Activated T-helper 1 cell treated with anti-CD3 and anti-CD28 coated beads, Interleukin-2, amount 50 U/mL, for 16 hours (primary cell): ENCODE results near the gene SC5D.

Experiments used
- DNase-seq, 2 donors: peaks; one replicate each; pipeline ENCODE4 v3.0.0-alpha.2; 2020; ENCODE audit warnings: low read depth in 1 of 2, low spot score in 1 of 2

Gene SC5D

DNA sequence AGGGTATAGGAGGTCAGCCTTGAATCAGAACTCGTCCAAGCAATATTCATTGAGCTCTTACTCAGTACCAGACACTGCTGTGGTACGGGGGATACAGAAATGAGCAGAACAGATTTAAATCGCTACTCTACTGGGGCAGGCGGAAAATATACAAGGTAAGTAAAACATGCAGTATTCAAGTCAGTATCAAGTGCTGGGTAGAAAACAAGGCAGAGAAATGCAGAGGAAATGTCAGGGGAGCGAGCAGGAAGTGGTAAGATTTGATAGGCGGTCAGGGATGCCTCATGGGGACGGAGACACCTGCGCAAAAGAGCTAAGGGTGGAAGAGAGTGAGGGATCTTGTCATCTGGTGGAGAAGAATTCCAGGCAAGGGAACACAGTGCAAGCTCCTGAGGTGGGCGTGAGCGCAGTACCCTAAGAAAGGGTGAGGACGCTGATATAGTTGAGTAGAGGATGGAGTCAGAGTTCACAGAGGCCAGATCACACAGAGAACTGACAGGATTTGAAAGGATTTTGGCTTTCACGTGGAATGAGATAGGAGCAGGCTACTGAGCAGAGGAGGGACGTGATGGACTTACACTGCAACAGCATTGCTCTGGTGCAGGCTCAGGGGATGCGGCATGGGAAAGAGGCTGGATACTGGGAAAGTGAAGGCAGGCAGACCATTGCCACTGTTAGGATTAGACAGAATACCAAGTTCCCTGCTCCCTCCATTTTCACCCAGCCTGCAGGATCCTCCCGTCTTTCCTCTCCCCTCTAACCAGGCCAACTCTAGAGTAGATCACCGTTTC lies 35.8 kb downstream of the SC5D start:
- no peak for DNase-seq

DNA sequence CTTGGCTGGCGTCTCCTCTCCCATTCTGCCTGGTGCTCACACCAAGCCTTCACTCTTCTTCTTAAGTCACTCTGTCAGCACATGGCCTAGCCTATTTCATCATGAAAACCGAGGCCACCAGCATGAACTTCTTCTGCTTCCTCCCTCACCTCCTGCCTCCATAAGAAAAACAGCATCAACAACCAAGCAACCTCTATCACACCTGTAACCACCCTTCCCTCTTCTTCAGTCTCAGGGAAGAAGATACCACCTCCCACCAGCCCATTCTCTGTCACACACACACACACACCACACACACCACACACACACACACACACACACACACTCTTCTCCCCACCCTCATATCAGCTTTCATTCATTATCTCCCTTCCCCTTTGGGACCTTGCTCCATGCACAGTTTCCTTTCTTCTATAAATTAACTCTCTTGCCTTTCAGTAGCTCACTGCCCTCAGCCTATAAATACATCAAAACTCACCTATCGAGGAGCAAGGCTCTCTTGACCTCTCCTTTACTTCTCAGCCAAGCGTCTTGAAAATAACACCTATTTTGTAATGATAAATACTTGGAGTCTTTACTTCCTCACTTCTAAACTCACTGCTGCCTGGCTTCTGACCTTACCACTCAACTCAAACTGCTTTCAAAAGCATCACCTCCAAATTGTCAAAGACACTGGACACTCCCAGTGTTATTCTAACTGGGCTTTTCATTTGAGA lies 36.6 kb downstream of the SC5D start:
- DNase-seq = no peak

DNA sequence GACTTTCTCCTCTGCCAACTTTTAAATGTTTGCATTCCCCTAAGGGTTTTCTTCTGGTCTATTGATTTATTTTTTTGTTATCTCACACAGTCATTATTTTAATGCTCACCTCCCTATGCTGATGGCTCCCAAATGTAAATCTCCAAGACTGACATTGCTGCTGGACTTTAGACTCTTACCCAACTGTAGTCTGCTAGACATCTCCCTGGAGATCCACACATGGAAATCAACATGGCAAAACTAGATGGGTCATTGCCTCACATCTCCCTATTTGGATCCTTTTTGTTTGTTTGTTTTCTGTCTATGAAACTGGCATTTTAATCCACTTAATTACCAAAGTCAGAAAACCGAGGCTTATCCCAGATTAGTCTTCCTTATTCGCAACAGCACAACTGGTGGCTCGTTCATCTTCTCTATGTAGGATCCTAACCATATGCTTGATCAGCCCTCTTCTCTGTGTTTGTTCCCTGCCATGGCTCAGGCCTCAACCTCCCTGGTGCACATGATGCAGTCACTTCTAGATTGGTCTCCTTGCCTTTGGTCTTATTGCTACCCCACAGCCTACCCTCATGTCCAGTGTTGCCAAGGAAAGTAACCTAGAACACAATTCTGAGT lies 37.3 kb downstream of the SC5D start:
- DNase-seq = no peak

DNA sequence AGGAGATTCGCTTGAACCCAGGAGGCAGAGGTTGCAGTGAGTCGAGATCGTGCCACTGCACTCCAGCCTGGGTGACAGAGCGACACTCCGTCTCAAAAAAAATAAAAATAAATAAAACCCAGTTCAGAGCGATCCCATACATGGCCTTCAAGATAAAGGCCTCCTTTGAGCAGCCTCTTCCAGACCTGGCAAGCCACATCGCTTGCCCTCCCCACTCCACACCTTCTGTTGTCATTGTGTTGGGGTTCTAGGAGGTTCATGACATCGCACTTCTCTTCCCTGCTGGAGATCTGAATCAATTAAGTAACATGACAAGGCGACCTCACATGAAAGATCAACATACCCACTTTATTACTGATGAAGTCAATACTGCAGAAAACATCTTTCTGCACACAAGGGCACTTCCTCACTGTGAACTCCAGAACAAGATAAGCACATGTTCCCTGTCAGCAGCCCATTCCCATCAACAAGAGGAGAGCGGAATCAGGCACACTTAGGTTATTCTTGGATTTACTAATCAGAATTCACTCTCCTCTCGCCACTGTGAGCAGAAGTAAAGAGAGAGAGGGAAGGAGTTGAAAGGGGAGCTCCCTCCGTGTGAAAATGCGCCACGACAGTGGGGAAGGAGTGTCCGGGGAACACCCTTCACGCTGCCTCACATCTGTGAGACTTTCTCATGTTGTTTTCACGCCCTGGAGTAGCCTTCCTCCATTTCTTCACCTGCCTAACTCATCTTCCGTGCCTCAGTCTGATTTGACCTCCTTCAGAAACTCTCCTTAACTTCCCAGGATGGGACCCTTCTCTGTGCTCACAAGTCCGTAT lies 38.3 kb downstream of the SC5D start:
- no peak for DNase-seq

DNA sequence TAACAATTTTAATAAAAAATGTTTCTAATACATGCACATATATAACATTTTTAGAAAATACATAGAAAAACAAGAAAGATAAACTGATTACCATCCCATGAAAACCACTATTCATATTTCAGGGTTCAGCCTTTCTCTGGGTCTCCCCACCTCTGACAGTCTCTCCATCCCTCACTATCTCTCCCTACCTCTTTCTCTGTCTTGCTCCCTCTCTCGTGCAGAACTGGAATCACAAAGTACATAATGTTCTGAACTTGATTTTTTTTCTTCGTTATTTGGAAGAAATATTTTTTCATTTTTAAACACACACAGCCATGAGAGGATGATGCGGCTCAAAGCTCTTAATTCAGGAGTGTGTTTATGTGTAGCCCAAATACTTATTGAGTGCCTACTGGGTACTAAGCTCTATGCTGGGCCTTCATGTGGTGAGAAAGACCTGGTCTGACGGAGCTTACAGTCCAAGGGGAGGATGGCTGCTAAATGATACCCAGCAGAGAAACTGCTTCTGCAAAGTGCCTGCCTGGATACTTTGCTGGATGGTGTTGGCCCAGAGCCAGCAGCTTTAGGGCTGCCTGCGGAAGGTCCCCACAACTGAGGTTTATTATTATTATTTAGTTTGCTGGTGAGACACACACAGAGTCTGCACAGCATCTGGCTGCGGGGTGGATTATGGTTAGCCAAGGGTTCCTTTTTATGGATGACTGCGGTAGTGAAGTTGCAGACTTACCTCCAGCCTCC lies 42.6 kb downstream of the SC5D start:
- DNase-seq = no peak

DNA sequence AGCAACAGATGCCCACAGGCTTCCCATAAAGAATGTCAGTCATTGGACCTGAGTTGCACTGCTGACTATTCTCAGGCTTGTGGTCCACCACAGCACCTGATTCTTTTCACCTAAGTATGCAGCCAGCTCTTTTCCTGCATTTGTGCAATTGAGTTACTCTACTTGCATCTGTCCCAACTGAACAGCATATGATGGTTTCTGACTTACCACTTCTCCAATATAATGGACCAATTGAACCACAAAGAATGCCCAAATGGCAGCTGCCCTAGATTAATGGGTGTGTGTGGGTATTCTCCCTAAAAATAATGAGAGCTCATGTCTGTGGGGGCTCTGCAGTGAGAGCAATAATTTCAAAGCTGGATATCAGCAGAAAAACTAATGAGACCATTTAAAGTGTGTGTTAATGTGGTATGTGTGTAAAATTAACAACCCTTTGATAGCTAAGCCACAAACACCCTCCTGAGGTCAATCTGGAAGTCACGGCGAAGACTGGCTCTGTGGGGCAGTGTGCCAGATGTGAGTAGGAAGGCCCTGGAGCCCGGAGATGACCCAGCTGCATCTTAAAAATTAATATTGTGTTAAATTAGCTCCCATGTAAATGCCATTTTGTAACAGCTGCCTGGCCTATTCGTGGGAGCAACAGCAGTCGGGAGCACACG lies 43.8 kb downstream of the SC5D start:
- DNase-seq = no peak

DNA sequence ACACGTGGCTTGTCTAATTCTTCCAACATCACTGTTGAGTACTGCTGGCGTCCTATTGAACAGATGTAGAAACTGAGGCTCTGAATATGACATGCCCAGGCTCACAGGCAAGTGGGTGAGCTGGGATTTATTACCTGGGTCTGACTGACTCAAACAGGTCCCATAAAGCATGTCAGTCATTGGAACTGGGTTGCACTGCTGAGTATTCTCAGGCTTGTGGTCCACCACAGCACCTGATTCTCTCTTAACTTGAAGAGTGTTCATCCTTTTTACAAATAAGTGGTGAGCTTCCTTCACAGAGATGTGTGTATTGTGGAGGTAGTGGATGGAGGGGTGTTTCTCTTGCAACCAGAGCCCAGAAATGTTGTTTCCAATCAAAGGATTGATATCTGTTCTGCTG lies 44.5 kb downstream of the SC5D start:
- no peak for DNase-seq

DNA sequence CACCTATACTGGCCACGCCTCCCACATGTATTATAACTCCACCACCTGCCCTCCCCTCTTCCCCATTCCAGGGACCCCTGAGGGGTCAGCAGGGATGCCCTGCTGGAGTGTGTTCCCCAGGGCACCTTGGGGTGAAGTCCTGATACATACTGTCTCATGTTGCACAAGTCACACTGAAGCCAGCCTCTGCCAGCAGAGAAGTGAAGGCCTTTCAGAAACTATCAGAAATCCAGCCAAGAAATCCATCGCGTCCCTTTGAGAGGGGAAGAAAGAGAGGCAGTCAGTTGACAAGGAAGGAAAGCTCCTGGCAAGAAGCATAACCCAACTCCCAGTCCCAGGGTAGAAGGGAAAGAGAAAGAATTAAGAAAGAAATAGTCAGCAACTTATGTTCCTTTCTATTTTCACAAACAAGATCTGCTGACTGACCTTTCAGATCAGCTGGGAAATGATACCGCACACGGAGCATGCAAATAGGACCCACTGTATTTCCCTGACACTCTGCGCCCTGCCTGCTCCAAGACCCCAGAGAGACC lies 45.2 kb downstream of the SC5D start:
- DNase-seq = no peak

DNA sequence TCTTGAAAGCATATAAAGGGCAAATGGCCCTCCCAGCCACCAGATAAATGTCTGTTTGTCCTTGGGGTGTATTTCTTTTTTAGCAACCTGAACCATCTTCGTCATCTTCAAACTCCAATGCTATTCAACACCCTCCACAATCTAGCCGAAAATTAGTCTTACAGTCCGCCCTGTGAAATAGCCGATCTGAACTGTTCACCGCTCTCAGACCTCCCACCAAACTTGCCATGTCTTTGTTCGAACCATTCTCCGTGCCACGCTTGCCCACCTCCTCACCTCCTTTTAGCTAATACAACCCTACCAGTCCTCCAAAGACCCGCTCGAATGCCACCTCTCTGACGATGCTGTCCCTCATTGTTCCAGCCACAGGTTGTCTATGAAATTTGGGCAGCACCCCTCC lies 46.0 kb downstream of the SC5D start:
- no peak for DNase-seq

DNA sequence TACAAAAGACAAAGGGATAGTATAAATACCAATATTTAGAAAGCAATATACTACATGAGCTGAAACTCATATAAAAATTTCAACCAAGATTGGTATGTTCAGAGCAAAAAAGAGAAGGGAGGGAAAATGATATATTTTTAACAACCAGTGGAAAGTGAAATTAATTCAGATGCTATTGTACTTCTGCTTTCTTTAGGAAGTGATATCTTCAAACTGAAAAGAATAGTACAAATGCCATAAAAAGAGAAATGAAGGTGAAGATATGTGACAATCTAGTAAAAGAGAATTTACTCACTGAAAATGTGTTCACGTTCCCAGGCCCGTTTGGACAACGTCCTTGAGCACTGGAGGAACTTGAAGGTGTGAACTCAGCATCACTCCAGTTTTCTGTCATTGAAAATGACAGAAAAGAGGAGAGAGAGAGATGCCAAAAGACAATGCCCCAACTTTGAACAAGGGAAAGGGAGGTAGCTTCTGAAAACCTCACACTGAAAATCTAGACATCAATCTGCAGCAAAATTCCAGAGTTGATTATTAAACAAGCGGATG lies 47.5 kb downstream of the SC5D start:
- DNase-seq = no peak

DNA sequence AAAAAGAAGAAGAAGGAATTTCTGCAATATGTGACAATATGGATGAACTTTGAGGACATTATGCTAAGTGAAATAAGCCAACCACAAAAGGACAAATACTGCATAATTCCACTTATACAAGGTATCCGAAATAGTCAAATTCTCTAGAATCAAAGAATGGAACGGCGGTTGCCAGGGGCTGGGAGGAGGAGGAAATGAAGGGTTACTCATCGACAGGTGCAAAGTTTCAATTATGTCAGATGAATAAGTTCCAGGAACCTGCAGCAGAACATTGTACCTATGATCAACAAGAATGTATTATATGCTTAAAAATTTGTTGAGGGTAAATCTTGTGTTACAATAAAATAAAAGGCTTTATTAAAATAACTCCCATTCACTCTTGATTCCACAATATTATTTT lies 49.0 kb downstream of the SC5D start:
- DNase-seq = no peak

DNA sequence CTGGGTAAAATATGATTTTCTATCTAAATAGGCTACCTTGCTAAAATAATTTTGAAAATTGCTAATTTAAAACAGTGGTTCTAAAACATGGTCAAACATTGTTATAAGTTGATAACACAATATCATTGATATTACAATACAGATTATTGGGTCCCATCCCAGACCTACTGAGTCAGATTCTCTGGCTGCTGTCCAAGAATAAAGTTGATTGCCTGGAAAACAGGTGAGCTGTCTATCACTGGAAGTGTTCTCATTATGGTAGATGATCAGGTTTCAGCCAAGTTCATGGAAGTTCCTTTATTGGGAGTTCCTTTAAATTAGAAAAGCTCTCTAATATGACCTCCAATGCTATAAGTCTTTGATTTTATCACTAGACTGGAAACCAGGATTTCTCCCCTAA lies 52.3 kb downstream of the SC5D start:
- DNase-seq = no peak

DNA sequence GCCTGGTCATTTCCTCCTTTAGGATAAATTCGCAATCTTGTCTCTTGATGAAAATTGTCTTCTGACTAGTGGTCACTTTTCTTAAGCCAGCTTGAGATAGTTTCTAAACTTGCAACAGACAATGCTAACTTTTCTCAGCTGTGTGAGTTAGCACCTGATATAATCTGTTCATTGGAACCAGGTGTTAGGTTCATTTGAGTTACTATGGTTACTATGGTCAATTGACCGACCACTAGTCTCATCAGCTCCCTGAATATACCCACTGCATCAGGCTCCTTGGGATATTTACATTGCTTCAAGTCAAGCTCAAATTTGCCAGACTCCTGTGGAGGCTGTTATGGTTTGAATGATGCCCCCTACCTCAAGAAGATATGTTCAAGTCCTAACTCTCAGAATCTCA lies 54.5 kb downstream of the SC5D start:
- no peak for DNase-seq

DNA sequence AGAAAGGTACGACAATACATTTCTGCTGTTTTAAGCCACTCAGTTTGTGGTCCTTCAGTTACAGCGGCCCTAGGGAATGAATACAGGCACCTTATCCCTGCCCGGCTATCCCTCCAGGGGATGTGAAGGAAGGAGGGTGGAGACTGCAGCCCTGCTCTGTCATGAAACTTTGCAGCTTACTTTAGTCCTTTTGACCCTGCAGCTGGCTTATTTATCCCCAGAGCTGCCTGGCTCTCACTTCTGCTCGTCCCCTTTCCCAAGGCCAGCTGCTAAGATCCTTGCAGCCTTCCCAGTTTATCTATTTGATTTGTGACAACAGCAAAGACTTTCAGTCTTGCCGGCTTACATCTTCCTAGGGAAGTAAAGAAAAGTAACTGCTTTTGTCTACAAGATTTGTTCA lies 55.2 kb downstream of the SC5D start:
- no peak for DNase-seq

DNA sequence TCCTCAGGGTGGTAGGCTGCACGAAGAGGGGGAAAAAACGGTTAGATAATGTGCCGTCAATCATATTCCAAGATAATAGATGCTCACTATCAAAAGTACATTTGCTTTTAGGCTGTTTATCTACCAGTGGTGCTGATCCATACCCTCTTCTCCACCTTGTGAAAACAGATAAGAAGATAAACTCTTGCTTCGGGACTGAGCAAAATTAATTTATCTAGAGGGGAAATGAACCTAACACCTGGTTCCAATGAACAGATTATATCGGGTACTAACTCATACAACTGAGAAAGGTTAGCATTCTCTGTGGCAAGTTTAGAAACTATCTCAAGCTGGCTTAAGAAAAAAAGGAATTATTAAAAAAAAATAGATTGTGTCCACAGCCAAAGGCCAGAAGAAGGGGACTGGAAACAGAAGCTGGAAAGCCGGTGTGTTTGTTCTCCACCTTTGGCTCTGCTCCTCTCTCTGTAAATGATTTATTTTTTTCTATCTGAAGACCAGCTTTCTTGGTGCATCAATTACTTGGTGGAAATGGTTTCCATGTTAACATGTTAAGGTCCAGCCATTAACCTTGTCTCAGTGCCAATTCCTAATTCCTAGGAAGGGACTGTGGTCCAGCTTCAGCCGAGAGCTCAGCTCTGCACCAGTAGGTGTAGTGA lies 55.8 kb downstream of the SC5D start:
- no peak for DNase-seq

DNA sequence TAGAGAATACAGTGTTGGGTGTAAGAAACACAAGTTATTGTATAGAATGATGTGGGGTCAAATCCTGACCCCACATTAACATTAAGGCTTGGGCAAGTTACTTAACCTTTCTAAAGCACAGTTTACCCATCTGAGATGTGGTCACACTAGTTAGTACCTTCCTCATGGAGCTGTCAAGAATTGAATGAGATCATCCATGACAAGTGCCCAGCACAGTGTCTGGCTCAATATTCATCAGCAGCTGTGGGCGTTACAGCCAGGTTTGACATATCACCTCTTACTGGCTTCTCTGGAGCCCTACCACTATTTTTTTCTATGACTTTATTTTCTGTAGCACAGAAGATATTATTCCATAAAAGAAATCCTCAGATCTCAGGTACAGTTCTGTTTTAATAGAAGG lies 57.2 kb downstream of the SC5D start:
- DNase-seq = no peak

DNA sequence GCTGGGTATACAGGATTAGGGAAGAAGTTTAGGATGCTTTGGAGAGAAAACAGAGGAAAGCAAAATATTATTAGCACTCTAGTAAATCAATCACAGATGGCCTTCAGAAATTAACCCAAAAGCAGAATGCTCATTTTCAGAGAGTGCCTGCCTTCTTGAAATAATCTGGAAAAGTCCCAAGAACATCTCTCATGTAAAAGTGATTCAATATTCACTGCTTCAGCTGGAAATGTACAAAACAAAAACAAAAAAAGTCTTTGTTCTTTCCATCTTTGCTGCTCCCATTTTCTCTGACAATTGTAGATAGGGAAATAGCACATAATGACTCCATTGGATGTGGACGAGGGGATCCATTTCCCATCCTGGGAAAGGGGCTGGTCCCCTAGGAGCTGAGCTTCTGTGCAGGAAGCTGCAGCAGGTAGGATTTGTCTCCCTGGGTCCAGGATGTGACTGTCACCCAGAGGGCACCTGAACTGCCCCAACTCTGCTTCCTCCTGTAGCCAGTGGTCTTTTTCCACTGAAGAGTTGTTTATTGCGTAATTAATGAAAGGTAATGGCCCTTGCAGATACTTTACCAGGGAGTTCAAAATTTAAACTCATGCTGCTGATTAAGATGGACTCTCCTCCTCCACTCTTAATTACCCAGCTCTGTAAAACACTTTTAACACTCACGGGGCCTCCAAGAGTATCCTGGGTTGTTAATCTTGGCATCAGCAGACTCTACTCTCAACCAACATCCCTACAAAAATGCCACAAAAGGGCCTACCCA lies 57.9 kb downstream of the SC5D start:
- no peak for DNase-seq

DNA sequence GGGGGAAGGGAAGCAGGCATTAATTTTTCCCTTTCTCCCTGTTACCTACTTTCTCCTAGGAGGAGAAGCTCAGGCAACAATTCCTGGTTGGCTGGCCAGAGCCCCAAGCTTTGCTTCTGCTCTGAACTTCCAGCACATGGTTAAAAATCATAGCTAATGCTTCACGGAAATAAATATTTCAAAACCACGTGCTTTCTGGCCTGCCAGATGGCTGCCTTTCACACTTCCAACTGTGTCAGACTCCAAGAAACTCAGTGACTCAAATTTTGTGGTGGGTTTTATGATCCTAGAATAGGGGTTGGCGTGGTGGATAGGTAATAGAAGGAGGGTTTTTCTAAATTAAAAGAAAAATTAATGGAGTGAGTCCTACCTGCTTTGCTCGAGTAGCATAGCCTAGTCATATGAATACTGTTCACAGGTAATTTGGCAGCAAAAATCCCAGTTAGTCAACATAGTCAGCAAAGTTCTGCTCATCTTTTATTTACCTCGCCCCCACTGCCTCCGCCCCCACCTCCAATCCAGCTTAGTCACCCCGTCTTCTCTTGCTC lies 58.6 kb downstream of the SC5D start:
- DNase-seq = no peak
